ENCODE data around the gene TIMP2.
"Not testable (repeated sequence)": the region's sequence is repeated elsewhere in the genome, so short reads cannot be mapped to it uniquely, and the experiment has no call there.

Gene TIMP2, protein sequence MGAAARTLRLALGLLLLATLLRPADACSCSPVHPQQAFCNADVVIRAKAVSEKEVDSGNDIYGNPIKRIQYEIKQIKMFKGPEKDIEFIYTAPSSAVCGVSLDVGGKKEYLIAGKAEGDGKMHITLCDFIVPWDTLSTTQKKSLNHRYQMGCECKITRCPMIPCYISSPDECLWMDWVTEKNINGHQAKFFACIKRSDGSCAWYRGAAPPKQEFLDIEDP

DNA sequence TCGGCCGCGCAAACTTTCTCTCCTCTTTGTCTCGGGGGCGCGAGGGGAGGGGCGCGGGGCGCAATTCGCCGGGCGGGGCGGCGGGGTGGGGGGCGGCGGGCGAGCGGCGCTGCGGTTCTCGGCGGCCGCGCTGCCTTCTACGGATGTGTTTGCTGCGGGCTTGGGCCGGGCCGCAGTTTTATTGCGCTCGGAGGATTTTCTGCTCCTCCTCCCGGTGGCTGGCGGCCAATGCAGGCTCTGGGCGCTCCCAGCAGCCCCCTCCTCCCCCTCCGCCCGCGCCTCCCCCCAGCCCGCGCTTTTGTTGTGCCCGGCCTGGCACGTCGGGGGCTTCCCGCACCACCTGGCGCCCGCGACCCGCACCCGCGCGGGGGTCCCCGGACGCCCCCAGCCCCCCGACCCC lies at the start of gene TIMP2:
TIMP2 (minus strand) TSS at position 154 of the 400 bp plus-strand sequence. CDS start 299 bp downstream, outside the sequence.
- peak; percentile 92 for DNase-seq (ENCODE audit: low spot score)

GRCh38 chr17:78973792-78974520 lies 48.8 kb upstream of the TIMP2 start:
- DNase-seq (ENCODE audit: low spot score) = no peak

DNA sequence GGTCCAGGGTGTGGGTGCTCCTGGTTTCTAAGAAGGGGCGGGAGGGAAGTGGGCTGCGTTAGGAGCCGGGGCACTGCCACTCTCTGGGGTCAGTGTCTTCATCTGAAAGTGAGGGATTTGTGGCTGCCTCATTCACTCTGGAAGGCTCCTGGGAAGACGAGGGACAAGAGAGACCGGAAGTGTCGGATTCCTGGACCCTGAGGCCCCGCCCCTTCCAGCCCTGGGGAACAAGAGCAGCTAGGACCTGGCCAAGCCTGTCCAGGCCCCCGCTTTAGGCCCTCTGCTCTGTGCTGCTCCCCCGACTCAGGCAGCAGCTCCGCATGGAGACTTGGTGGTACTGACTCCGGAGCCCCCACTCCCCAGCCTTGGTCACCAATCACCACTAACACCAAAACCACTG lies 48.0 kb upstream of the TIMP2 start:
- DNase-seq (ENCODE audit: low spot score) = no peak

GRCh38 chr17:78972507-78973105 lies 47.4 kb upstream of the TIMP2 start:
- DNase-seq (ENCODE audit: low spot score) = no peak

GRCh38 chr17:78971756-78972506 lies 46.7 kb upstream of the TIMP2 start:
- no peak for DNase-seq (ENCODE audit: low spot score)

GRCh38 chr17:78970834-78971755 lies 45.9 kb upstream of the TIMP2 start:
- peak; percentile 87 for DNase-seq (ENCODE audit: low spot score)

DNA sequence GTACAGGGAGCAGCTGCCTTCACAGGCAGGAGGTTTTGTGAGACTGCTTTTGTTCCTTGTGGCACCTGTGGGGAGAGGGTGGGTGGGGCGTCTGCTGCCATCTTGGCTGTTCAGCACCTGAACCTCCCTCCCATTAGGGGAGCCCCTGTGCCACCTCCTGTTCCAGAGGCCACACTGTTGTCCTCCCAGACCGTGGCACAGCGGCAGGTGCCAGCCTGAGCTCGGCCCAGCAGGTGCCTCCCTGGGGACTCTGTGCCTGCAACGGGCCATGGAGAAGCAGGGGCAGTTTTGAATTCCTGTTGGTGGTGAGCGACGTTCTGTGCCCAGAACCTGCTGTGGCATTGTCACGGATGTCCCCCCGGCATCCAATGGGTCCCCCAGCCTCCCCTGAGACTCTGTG lies 44.7 kb upstream of the TIMP2 start:
- DNase-seq (ENCODE audit: low spot score) = no peak

- no peak for DNase-seq (ENCODE audit: low spot score)
Observed at GRCh38 chr17:78967782-78968362, 42.7 kb upstream of the TIMP2 start.

GRCh38 chr17:78966910-78967600 lies 41.9 kb upstream of the TIMP2 start:
- DNase-seq (ENCODE audit: low spot score) = no peak

GRCh38 chr17:78966123-78966813 lies 41.1 kb upstream of the TIMP2 start:
- no peak for DNase-seq (ENCODE audit: low spot score)

DNA sequence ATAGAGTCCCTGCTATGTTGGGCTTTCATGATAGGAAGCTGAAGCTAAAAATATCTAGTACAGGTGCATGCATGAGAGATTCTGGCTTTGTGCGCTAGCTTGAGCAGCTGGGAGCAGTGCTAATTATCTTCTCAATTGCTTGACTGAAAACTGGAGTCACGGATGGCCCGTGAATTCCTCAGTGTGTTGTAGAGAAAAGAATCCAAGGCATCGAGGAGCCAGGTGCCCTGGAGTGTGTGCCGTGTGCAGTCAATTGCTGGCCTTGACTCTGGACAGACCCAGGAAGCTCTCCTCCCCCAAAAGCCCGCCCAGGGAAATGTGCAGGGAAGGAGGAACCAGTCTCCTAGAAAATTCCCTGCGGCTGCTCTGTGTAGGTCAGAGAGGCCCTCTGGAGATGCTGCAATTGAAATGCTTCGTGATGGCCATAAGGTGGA lies 40.3 kb upstream of the TIMP2 start:
- DNase-seq (ENCODE audit: low spot score) = no peak

DNA sequence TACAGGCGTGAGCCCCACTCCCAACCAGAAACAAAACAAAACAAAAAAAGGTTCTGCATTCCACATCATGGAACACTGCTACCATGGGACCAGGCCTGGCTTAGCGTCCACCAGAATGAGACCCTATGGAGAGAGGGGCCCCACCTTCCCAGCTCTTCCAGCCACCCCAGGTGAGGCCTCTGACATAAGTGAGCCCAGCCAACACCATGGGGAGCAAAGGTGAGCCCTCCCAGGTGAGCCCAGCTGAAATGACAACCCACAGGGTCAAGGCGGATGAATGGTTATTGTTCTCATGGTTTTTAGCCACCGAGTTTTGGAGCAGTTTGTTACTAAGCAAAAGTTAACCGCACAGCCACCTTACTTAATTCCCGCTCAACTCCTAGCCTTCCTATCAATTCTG lies 38.2 kb upstream of the TIMP2 start:
- no peak for DNase-seq (ENCODE audit: low spot score)

GRCh38 chr17:78962984-78963348 lies 37.8 kb upstream of the TIMP2 start:
- not testable (repeated sequence) for DNase-seq (ENCODE audit: low spot score)

- DNase-seq (ENCODE audit: low spot score) = no peak
Observed at GRCh38 chr17:78962345-78962983, 37.3 kb upstream of the TIMP2 start.

DNA sequence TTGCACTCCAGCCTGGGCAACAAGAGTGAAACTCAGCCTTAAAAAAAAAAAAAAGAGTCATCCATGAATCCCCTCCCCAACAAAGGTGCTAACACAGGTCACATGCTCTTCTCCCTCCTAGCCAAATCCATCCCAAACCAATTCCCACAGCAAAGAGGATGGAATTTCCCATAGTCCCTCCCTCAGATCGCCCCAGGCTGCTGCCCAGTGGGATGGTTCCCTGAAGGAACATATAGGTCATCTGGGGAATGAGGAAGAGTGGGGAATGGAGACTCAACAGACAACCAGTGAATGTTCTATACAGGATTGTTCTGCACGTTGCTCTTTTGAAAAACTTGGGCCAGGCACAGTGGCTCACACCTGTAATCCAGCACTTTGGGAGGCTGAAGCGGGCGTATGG lies 36.4 kb upstream of the TIMP2 start:
- DNase-seq (ENCODE audit: low spot score) = no peak

GRCh38 chr17:78960928-78961327 lies 35.7 kb upstream of the TIMP2 start:
- DNase-seq (ENCODE audit: low spot score) = peak; percentile 56

DNA sequence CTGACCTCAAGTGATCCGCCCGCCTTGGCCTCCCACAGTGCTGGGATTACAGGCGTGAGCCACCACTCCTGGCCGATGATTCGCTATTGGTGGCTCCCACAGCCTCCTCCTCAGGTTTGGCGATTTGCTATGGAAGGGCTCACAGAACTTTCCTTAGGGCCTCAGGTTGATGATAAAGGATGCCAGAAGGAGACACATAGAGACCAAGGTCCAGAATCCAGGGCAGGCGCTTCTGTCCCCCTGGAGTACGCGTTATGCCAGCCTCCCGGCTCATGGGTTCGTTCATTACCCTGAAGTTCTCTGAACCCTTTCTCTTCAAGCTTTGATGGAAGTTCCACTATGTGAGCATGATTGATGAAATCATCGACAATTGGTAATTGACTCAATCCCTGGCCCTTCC lies 34.6 kb upstream of the TIMP2 start:
- no peak for DNase-seq (ENCODE audit: low spot score)

DNA sequence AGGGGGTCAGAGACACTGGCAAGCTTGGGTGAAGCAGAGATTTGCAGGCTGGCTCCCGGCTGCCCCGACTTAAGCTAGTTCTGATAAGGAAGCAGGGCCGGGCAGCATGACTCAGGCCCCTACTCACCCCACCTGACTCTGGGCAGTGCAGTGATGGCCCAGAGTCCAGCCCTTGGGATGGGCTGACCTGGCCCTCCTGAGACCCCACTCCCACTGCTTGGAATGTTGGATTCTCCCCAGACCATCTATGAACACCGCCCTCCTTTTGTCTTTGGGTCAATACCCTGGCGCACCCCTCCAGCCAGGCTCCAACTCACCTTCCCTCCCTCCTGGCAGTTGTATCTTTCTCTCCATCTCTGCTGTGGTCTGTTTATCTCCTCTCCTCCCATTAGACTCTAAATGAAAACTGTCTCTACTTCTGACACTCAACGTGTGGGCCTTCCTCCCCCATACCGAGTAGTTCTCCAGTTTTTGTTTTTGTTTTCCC lies 33.5 kb upstream of the TIMP2 start:
- DNase-seq (ENCODE audit: low spot score) = no peak

- DNase-seq (ENCODE audit: low spot score) = no peak
Observed at GRCh38 chr17:78957128-78957527, 31.9 kb upstream of the TIMP2 start.
